ENCODE results near the gene GRK2. TPM values are rescaled to one million over a fixed set of nuclear protein-coding genes. Genes with fewer than 3 reads are reported as not detected.

GRK2 gene
- total RNA-seq, 2 donors from 2014 or later, result 58.0 to 61.7 TPM

- no peak overlapping the region for H3K4me3 ChIP-seq (ENCODE audit: low read length)
- peaks cover 22% of the 10 kb centered on the region for H3K4me1 Mint-ChIP-seq
- WGBS, 2 experiments (ENCODE audit: insufficient coverage in 1 of 2, insufficient read length in 1 of 2), result 96 to 97% methylated on average over 5 of the region's 5 CpGs
- H3K27me3 Mint-ChIP-seq (ENCODE audit: insufficient read depth), result peaks cover 22% of the 10 kb centered on the region
- no peaks in the 10 kb centered on the region for H3K9me3 ChIP-seq (ENCODE audit: control insufficient read depth, low read length)
- DNase-seq, result no peak
- H3K36me3 ChIP-seq (ENCODE audit: control insufficient read depth, insufficient read depth, low read length), result peaks cover 16% of the 10 kb centered on the region
- H3K4me1 ChIP-seq (ENCODE audit: control insufficient read depth, insufficient read depth, low read length), result peaks cover 9% of the 10 kb centered on the region
- H3K27me3 ChIP-seq (ENCODE audit: control insufficient read depth, insufficient read depth, low read length, poor library complexity, severe bottlenecking), result no peaks in the 10 kb centered on the region
- no peak for TF ChIP-seq CTCF (conservative IDR thresholded peaks at IDR 0.05)
- H3K4me3 Mint-ChIP-seq, result peak overlapping the region; percentile 36
- H3K36me3 Mint-ChIP-seq (ENCODE audit: low read depth), result peaks cover 6% of the 10 kb centered on the region
- no peak overlapping the region for H3K27ac Mint-ChIP-seq
- no peak overlapping the region for H3K27ac ChIP-seq (ENCODE audit: low read depth, low read length)
- no peak overlapping the region for H3K9ac ChIP-seq (ENCODE audit: extremely low read depth, low read length, poor library complexity, severe bottlenecking)
- no peaks in the 10 kb centered on the region for H3K9me3 Mint-ChIP-seq
These were observed 2.0 kb upstream of the GRK2 start for GRCh38 chr11:67264260-67264659.

GRCh38 chr11:67264877-67265632 lies 1.2 kb upstream of the GRK2 start:
- no peaks in the 10 kb centered on the region for H3K27me3 ChIP-seq (ENCODE audit: control insufficient read depth, insufficient read depth, low read length, poor library complexity, severe bottlenecking)
- H3K36me3 Mint-ChIP-seq (ENCODE audit: low read depth), result peaks cover 6% of the 10 kb centered on the region
- TF ChIP-seq CTCF (conservative IDR thresholded peaks at IDR 0.05), result no peak
- DNase-seq, result no peak
- H3K27ac ChIP-seq (ENCODE audit: low read depth, low read length), result no peak overlapping the region
- H3K27me3 Mint-ChIP-seq (ENCODE audit: insufficient read depth), result peaks cover 22% of the 10 kb centered on the region
- peaks cover 27% of the 10 kb centered on the region for H3K4me1 Mint-ChIP-seq
- no peak overlapping the region for H3K4me3 ChIP-seq (ENCODE audit: low read length)
- peaks cover 20% of the 10 kb centered on the region for H3K36me3 ChIP-seq (ENCODE audit: control insufficient read depth, insufficient read depth, low read length)
- H3K9ac ChIP-seq (ENCODE audit: extremely low read depth, low read length, poor library complexity, severe bottlenecking), result no peak overlapping the region
- no peaks in the 10 kb centered on the region for H3K9me3 ChIP-seq (ENCODE audit: control insufficient read depth, low read length)
- 92 to 97% methylated on average over 5 to 7 of the region's 7 CpGs for WGBS, 2 experiments (ENCODE audit: insufficient coverage in 1 of 2, insufficient read length in 1 of 2)
- H3K4me3 Mint-ChIP-seq, result peak overlapping the region; percentile 36
- no peak overlapping the region for H3K27ac Mint-ChIP-seq
- no peaks in the 10 kb centered on the region for H3K9me3 Mint-ChIP-seq
- H3K4me1 ChIP-seq (ENCODE audit: control insufficient read depth, insufficient read depth, low read length), result peaks cover 17% of the 10 kb centered on the region

- H3K9me3 Mint-ChIP-seq, result no peaks in the 10 kb centered on the region
- peaks cover 19% of the 10 kb centered on the region for H3K4me1 ChIP-seq (ENCODE audit: control insufficient read depth, insufficient read depth, low read length)
- H3K27me3 Mint-ChIP-seq (ENCODE audit: insufficient read depth), result peaks cover 22% of the 10 kb centered on the region
- no peaks in the 10 kb centered on the region for H3K27me3 ChIP-seq (ENCODE audit: control insufficient read depth, insufficient read depth, low read length, poor library complexity, severe bottlenecking)
- TF ChIP-seq CTCF (conservative IDR thresholded peaks at IDR 0.05), result peak; percentile 76
- H3K9ac ChIP-seq (ENCODE audit: extremely low read depth, low read length, poor library complexity, severe bottlenecking), result no peak overlapping the region
- peaks cover 20% of the 10 kb centered on the region for H3K36me3 ChIP-seq (ENCODE audit: control insufficient read depth, insufficient read depth, low read length)
- peaks cover 35% of the 10 kb centered on the region for H3K4me1 Mint-ChIP-seq
- WGBS, 2 experiments (ENCODE audit: insufficient coverage in 1 of 2, insufficient read length in 1 of 2), result 19 to 66% methylated on average over 10 to 54 of the region's 54 CpGs
- no peaks in the 10 kb centered on the region for H3K9me3 ChIP-seq (ENCODE audit: control insufficient read depth, low read length)
- peak; percentile 93 for DNase-seq
- peak overlapping the region; percentile 92 for H3K4me3 Mint-ChIP-seq
- H3K27ac Mint-ChIP-seq, result peak overlapping the region; percentile 45
- no peak overlapping the region for H3K4me3 ChIP-seq (ENCODE audit: low read length)
- peaks cover 6% of the 10 kb centered on the region for H3K36me3 Mint-ChIP-seq (ENCODE audit: low read depth)
- no peak overlapping the region for H3K27ac ChIP-seq (ENCODE audit: low read depth, low read length)
These were observed 432 bp upstream of the GRK2 start for GRCh38 chr11:67265633-67266448.
